Subcutaneous adipose tissue (tissue), 4 donors: Measurements from ENCODE around the gene TMEM250. TPM values are rescaled to one million over a fixed set of nuclear protein-coding genes. Genes with fewer than 3 reads are reported as not detected.

Source experiments
- total RNA-seq, 4 donors: library from RNA; depleted of rRNA; stranded (reverse); fragments of >200 nt; gene quantifications; one replicate each; pipeline ENCODE4 v1.1.0, GENCODE V29; 2016
- TF ChIP-seq, protein P1 (sequence below): fragments of 450-650 bp; IDR thresholded peaks from one replicate; pipeline ENCODE4 v1.5.1; 2016; ENCODE audit warnings: low read depth, mild to moderate bottlenecking, control low read depth, antibody characterized with exemption, moderate library complexity

The TMEM250 gene
- total RNA-seq, 4 donors from 2014 or later, result 11.3 to 47.8 (median 19.6) TPM

DNA sequence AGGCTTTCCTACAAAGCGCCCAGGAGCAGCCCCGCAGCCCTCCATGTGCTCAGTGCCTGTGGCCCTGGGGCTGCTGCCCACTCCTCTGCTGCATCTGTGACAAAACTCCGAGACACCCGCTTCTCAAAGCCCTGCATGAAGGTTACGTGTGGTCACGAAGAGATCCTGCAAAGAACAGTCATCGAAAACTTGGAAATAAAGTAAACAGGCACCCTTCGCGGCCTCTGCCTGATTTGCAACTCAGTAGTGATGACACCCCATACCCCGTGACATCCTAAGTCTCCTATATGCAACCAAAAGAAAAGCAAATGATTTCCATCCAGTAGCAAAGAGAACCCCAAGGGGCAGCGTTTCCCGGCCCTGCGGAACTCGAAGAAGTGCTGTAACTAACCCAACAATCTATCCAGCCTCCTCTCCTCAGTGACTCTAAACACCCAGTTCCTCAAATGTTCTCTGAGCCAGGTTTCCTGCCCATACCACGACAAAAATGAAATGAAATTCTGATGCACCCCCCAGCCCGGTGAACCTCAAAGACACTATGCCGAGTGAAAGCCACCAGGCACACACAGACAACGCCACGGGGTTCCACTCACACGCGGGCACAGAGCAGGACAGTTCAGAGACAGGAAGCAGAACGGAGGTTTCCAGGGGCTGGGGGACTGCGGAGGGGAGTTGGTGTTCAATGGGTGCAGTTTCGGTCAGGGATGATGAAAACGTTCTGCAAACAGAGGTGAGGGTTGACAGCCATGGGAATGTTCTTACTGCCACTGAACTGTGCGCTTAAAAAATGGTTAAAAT, 42.6 kb downstream of the TMEM250 start:
- TF ChIP-seq, protein P1, sequence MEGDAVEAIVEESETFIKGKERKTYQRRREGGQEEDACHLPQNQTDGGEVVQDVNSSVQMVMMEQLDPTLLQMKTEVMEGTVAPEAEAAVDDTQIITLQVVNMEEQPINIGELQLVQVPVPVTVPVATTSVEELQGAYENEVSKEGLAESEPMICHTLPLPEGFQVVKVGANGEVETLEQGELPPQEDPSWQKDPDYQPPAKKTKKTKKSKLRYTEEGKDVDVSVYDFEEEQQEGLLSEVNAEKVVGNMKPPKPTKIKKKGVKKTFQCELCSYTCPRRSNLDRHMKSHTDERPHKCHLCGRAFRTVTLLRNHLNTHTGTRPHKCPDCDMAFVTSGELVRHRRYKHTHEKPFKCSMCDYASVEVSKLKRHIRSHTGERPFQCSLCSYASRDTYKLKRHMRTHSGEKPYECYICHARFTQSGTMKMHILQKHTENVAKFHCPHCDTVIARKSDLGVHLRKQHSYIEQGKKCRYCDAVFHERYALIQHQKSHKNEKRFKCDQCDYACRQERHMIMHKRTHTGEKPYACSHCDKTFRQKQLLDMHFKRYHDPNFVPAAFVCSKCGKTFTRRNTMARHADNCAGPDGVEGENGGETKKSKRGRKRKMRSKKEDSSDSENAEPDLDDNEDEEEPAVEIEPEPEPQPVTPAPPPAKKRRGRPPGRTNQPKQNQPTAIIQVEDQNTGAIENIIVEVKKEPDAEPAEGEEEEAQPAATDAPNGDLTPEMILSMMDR, result no peak

DNA sequence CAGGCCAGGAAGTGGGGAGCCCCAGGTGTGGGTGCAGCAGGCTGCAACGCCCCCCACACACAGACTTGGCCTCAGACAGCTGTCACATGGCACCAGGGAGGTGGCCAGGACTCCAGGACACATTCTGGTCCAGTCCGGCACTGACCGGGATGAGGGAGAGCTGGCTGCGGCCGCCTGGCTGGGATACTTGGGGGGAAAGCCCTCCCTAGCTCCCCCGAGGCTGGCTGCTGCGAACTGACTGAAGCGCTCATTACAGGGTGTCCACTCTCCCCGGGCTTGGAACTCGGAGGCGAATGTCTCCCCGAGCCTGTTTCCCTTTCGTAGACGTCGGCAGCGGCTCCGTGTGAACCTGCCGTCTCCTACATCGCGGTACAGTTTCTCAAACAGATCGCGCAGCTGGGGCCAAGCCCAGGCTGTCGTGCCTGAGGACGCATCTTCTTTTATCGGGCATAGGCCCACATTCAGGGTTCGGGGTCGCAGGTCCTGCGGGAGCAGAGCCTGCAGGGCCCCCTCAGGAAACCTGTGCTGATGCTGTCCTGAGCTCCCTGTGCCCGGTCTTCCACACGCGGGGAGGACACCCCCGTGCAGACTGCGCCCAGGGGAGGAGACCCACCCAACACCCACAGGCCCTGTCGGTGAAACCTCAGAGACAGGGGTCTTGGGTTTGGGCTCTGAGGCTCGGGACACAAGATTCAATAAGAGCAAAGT, 43.4 kb downstream of the TMEM250 start:
- TF ChIP-seq, protein P1, result no peak

DNA sequence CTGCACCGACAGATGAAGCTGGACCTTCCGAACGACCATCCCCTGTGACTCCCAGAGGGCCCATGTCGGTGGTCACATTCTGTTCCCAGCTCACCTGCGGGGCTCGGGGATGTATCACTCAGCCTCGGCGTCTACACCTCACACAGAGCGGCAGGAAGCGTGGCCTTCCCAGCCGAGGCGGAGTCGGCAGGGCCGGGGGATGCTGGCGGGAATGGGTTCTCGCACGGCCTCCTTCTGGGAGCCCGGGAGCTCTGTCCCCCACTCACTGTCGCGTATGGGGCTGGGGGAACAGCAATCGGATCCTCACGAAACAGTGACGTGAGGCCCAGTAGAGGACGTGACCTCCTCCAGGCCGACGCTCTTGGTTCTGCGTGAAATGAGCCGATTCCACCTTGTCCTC, 44.0 kb downstream of the TMEM250 start:
- TF ChIP-seq, protein P1, result no peak

Other genes with a start within 250 kb of the TMEM250 start
- 10 to 100 TPM; 23.6 to 35.0 (median 24.1) TPM for gene CAMSAP1, start 211.3 kb downstream of the TMEM250 start, total RNA-seq
- gene UBAC1, start 157.5 kb downstream of the TMEM250 start, total RNA-seq, result 10 to 100 TPM; 32.4 to 56.9 (median 51.2) TPM
- 10 to 100 TPM; 15.0 to 35.2 (median 20.7) TPM for gene NACC2, start 23.6 kb downstream of the TMEM250 start, total RNA-seq
- not detected for gene LHX3, start 86.3 kb upstream of the TMEM250 start, total RNA-seq
- gene QSOX2, start 126.9 kb upstream of the TMEM250 start, total RNA-seq, result 1 to 10 TPM; 3.7 to 5.3 (median 4.5) TPM
- not detected for gene CCDC187, start 185.2 kb upstream of the TMEM250 start, total RNA-seq
- gene GPSM1, start 208.7 kb upstream of the TMEM250 start, total RNA-seq, result 1 to 10 TPM; 2.1 to 5.8 (median 4.1) TPM
- gene DNLZ, start 244.9 kb upstream of the TMEM250 start, total RNA-seq, result 10 to 100 TPM; 10.7 to 36.1 (median 20.1) TPM